Measurements from ENCODE around the gene LILRA5.
"Not testable (repeated sequence)": the region's sequence is repeated elsewhere in the genome, so short reads cannot be mapped to it uniquely, and the experiment has no call there.

Gene LILRA5

DNA sequence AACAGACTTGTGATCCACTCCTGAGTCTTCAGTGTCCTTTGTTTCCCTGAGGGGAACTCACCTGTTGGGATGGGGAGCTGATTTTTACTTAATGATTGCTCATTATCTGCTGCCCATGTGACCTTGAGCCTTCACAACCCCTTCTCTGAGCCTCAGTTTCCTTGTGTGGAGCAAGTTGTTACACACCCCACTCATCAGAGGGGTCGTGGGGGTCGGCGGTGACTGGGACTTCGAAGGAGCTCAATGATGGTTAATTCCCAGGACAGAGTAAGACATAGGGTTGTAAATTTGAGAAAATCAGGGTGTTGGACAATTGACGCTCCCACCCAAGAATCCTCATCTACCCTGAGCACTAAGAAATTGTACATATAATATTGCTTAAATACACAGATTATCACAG is 13.5 kb downstream of the LILRA5 start:
- no peak for DNase-seq

DNA sequence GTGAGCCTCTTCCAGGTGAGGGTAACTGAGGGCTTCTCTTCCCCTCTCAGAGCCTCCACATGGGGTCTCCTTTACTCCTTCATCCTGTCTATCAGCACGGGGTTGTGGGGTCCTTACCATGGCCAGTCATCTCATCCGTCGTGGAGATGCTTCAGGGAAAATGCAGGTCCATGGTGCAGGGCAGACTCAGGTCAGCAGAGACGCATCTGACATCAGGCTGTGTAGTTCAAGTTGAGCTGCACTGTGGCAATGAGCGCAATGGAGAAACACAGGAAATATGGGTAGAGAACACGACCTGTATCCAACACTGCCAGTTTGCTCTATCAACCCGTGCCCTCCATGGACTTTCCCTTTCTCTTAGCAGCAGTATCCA is 13.9 kb downstream of the LILRA5 start:
- no peak for DNase-seq

DNA sequence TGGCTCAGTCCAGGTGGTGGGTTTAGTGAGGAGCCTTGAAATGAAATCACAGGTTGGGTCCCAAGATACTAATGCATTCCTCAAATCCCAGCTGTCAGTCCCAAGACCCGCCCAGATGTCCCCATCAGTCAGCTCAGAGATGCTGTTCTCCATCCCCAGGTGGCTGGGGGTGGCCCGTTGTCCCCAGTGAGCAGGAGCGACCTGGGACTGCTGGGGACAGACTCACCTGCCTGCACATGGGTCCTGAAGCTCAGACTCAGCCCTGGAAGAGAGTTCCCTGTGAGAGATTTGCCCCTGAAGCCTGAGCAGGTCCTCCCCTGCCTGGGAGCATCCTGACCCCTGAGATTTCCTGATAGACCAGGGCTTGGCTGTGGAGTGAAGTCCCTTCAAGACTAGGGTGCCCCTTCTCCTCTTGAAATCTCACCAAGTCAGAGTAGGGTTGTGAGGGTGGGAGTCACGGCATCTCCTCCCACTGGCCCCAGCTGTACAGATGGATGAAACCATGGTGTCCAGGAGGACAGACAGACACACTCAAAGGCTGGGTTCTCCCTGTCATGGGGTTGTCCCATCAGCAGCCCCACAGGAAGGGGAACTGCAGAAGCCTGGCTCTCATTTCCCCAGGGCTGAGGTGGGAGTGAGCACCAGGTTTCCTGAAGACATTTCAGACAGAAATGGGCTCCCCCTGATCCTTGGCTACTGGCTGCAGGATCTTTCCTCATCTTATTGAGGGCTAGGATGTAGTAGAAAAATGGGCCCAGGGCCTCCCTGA is 14.4 kb downstream of the LILRA5 start:
- DNase-seq = no peak

DNA sequence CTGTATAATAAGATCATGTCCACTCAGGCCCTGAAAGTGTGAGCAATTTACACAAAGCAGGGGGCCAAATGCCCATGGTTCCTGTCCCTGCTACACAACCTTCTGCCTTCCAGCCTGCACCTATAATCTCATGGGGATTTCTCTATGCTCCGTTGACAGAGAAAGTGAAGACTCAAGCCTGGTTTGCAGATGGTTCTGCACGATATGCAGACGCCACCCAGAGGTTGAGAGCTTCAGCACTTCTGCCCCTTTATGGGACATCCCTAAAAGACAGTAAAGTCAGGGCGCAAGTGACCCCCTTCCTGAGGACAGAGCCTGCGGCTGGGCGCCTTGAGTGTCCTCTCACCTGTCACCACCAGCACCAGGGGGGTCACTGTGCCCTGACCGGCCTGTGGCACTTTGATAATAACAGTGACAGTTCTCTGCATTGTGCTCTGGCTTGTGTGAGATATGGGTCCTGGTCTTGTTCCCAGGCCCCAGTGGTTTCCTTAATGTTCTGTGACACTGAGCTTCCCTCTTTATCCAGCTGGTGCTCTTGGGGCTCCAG is 15.1 kb downstream of the LILRA5 start:
- no peak for DNase-seq

DNA sequence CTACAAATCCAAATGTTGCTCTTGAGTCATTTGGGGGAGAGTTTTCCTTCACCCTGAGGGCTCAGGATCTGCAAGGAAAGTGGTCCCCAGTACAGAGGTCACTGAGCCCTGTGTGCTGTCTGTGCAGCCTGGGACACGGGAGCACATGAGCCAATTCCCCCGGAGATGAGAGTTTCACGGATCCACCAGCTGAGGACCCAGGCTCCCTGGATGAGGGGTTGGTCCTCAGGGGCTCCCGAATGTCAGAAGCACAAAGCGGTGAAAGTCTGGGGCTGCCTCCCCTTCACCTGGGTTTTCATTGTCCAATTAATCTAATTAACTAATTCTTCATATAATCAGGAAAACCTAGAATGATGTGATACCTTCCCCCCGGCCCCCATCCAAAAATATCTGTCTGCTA is 18.4 kb downstream of the LILRA5 start:
- DNase-seq = no peak

DNA sequence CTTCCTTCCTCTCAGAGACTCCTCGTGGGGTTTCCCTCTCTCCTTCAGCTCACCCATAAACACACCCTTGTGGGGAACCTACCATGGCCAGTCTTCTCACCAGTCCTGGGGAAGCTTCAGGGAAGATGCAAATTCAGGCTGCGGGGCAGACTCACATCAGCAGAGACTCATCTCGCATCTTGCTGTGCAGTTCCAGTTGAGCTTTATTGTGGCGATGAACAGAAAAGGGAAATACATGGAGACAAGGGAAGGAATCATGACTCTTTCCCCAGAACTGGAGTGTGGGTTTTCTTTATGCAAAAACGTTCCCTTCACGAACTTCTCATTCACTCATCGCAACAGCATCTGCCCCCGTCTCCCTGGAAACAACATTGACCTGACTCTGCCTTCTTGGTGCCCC is 23.8 kb downstream of the LILRA5 start:
- DNase-seq = not testable (repeated sequence)

DNA sequence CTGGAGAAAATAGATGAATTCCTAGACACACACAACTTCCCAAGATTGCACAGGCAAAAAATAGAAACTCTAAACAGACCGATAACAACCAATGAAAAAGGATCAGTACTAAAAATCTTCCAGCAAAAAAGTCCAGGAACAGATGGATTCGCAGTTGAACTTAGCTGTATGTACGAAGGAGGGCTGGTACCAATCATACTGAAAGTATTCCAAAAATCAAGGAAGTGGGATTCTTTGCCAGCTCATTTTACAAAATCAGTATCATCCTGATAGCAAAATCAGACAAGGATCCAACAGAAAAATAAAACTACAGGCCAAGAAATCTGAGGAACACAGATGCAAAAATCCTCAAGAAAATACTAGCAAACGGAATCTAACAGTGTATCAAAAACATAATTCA is 25.5 kb downstream of the LILRA5 start:
- no peak for DNase-seq

DNA sequence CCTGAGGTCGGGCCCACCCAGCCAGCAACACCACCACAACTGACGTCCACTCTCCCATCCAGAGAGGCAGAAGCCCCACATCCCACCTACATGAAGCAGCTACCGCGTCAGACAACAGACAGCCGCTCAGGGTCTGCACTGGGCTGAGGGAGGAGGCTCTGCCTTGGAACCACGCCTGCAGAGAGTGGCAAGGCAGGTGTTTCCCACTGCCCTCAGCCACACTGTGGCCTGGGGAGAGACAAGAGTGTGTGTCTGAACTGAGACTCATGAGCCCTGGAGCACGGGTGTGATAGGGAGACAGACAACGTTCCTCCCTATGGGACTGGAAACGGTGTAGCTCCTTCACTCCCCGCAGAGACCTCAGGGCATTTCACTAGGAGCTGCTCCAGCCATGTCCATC is 26.7 kb downstream of the LILRA5 start:
- DNase-seq = not testable (repeated sequence)

DNA sequence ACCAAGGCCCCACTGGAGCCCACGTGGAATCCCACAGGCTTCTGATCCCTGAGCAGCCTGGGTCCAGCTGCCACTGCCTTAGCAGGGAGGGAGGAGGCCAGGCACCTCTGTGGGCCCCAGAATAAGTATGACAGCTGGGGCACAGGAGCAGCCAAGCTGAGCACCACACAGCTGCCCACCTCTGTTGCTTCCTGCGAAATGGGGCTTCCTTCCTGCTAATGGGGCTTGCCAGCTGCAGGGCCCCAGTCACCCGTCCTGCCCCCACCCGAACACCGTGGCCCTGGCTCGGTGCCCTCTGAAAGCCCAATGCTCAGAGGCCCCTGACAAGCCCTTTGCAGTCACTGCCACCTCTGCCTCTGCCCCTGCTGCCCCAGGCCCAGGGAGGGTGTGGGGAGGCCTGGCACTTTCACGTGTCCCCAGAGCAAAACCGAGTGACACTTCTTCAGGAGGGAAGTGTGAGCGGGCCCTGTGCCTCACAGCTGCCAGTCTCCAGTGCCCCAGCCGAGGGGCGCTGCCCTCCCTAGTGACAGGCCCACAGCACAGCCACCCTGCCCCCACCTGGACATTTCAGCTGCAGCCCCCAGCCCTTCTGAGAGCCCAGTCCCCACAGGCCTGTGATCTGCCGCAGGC is 27.4 kb downstream of the LILRA5 start:
- not testable (repeated sequence) for DNase-seq

DNA sequence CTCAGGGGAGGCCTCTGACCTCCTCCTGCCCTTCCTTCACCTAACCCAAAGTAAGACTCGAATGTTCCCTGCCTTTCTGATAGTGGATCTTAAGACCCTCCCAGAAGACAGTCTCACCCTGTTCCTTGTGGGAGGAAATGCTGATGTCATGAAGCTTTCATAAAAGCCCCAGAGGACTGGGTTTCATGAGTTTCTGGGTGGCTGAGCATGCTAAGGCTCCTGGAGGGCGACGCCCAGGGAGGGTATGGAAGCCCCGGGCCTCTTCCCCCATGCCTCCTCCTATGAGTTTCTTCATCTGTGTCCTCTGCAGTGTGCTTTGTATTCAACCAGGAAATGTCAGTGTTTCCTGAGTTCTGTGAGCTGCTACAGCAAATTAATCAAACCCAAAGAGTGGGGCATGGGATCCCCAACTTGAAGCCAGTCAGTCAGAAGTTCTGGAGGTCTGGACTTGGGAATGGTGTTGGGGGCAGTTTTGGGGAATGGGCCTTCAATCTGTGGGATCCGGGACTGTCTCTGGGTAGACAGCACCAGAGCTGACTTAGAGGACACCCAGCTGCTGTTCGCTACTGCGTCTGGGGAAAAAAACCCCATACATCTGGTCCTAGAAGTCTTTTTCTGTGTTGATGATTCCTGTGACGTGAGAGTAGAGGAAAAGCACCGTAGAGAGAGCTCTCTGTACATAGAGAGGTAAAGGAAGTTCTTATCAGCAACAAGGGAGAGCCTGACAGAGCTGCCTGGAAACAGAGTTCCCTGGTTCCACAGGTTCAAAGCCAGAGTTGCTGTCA is 30.1 kb downstream of the LILRA5 start:
- no peak for DNase-seq

DNA sequence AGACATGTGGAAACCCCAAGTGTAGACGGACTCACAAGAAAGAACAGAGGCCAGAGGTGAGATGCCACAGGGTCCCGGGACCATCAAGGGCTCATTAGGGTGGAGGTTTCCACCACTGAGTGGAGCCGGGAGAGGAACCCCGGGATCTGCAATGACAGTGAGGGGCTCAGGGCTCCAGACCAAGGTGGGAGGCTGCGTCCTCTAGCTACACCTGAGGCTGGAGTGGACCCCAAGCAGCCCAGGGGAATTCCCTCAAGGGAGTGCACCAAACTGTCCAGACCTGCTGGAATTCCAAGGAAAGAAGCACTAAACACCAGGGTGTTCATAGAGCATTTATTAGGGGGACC is 31.3 kb downstream of the LILRA5 start:
- DNase-seq = not testable (repeated sequence)

DNA sequence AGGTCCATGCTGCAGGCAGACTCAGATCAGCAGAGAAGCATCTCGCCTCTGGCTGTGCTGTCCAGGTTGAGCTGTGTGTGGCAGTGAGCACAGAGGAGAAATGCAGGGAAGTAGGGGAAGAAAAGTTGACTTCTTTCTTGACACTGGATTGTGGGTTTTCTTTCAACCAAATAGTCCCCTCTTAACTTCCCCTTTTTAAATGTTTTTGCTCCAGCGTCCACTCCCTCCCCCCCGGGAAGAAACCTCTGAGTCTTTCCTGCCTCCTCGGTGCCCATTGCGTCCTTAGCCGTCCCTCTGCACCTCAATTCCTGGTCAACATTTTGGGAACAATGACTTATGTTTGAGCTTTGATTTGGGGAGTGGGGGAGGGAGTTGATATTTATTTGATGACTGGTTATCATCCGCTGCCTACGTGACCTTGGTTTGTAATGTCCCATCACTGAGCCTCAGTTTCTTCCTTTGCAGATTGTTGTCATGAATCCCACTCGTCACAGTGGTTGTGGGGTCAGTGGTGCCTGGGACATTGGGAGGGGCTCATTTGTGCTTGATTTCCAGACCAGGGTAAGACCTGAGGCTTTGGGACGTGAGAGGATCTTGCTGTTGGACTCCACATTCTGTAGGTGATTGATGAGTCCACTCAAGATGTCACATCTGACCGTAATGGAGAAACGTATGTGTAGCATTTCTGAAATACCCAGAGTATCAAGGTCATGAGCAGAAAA is 31.8 kb downstream of the LILRA5 start, which contains the start of gene LILRB2:
Gene LILRB2, minus strand, starts transcription at position 104 of the 722 bp plus-strand sequence. CDS start 614 bp downstream, outside the sequence.
- DNase-seq = no peak

DNA sequence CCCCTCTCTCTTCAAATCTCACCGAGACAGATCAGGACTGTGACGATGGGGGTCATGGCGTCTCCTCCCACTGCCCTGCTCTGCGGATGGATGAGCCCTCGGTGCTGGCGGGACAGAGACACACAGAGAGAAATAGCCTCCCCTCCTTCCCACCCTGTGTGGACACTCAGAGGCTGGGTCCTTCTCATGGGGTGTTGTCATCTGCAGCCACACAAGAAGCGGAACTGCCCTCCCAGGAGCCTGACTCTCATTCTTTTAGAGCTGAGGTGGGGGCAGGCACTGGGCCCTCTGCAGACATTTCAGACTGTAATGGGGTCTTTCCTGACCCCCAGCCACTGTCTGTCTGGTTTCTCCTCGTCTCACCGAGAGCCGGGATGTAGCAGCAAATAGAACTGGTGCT is 32.5 kb downstream of the LILRA5 start:
- not testable (repeated sequence) for DNase-seq

DNA sequence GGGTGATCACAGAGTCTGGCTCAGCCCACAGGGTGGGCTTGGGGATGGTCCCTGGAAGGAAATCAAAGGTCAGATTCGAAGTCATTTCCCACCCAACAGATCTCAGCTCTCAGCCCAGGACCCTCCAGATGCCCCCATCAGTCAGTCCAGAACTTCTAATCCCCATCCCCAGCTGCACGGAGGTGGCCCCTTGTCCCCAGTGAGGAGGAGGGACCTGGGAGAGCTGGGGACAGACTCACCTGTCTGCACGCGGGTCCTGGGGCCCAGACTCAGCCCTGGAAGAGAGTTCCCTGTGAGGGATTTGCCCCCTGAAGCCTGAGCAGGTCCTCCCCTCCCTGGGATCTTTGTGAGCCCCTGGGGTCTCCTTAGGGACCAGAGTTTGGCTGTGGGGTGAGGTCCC is 32.9 kb downstream of the LILRA5 start:
- not testable (repeated sequence) for DNase-seq

DNA sequence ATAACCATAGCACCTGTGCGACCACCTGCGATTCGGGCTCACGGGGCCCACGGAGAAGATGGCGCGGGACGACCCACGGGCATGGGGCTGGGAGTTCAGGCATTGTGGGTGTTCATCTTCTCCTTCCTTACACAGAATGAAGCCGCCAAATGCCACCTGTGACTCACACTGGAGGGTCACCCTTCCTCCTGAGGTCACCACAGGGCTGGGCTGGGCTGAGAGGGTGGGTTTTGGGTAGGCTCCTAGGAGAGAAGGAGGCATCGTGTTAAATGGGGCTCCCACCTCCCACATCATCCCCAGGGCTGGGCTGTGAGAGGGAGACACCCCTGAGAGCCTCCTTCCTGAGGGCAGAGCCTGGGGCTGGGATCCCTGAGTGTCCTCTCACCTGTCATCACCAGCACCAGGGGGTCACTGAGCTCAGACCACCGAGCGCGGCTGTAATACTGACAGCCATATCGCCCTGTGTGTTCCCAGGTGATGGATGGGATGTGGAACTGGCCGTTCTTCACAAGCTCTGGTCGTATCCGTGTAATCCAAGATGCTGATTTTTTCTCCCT is 33.5 kb downstream of the LILRA5 start:
- DNase-seq = no peak

DNA sequence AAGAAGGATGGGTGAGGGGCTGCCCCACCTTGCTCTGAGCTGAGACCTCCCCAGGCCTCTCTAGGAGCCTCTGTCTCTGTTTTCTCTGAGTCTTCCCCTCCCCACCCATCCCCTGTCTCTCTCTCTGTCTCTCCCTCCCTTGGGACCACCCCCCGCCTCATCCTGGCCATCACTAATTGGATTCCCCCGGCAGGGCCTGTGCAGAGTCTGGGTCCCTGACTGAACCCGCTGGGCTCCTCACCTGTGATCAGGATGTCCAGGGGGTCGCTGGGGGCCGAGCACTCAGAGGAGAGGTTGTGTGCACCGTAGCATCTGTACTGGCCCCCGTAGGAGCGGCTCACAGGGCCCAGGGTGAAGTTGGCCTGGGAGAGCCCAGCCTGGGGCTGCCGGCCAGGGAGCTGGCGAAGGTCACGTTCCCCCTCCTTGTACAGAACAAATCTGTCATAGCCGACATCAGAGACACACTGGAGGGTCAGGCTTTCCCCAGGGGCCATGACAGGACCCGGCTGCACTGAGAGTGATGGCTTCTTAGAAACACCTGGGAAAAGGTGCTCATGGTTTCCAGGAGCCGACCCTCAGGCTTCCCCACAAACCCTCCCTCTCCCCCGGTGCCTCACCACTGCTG is 34.3 kb downstream of the LILRA5 start:
- not testable (repeated sequence) for DNase-seq

DNA sequence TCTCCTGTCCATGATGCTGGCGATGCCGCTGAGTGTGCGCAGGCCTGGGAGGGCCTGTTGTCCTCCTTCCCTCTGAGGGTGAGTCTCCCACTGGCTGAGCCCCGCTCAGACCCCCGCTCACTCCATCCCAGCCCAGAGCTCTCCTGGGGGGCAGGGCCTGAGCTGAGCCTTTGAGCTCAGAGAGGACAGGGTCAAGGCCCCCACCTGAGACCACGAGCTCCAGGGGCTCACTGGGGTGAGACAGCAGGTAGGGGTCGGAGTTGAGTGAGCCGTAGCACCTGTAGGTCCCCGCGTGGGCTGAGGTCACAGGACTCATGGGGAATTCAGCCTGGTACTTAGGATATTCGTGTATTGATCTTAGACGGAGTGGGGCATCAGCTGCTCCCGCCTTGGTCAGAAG is 34.9 kb downstream of the LILRA5 start:
- DNase-seq = not testable (repeated sequence)

DNA sequence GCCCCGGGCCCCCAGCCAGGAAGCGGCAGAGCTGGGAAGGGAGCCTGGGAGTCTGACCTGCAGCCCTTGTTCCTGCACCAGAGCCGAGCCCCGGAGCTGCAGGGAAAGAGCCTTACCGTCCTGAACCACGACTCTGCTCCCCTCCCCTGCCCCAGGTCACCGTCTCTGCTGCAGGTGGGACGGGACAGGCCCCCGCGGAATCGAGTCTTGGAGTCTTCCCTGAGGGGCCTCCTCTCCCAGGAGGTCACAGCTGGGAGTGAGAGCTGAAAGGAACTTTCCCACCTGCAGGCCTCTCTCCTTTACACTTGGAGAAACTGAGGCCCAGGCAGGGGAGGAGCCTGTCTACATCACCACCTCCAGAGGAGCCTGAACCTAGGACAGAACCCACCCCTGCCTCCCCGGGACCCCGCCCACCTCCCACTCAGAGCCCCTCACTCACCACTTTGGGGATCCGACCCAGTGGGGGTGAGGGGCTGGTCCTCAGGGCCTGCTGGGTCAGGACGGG is 35.8 kb downstream of the LILRA5 start:
- DNase-seq = not testable (repeated sequence)

DNA sequence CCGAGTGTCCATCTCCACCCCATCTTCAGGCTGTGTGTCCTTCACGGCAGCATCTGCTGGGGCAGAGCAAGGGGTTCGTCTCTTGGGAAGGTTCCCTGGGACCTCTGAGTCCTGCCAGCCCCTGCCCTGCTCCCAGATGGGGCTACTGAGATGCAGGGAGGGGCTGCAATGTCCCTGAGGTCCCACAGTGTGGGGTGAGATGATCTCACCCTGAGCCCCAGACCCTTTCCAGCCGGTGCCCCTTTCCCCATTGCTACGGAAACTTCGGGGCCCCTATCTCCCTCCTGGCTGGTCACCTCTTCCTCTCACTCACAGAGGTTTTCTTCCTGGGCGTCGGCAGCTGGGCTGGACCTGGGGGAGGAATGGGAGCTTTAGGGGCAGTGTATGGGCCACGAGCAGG is 37.0 kb downstream of the LILRA5 start:
- no peak for DNase-seq

DNA sequence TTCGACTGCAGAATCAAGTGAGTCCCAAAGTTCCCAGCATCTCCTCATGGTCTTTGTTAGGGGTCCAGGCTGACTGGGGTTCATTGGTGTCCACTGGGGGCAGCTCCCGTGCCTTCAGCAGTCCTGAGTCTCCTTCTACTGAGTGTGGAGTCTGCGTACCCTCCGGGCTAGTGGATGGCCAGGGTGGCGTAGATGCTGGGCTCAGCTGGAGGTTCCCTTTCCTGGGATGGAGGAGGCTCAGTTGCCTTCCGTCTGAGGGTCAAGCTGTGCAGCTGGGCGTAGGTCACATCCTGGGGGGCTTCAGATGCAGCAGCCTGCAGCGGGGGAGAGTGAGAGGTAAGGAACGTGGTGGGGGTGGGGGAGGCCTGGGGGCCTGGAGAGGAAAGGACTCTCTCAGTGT is 38.5 kb downstream of the LILRA5 start:
- DNase-seq = not testable (repeated sequence)

DNA sequence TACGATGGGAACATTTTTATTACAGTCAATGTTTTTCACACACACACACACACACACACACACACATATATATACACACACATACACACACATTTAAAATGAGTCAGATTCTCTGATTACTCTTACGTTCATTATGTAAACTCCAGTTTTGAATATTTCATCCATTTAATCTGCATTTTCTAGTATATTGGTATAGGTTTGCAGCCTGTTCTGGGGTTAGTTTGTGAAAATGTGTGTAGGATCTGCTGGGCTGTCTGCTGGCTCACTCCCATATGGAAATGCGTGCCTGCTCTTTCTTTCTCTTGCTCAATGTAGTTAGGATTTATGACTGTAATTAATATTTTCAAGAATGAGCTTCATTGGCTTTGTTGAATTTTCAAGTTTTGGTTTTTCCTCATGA is 39.1 kb downstream of the LILRA5 start:
- DNase-seq = no peak

DNA sequence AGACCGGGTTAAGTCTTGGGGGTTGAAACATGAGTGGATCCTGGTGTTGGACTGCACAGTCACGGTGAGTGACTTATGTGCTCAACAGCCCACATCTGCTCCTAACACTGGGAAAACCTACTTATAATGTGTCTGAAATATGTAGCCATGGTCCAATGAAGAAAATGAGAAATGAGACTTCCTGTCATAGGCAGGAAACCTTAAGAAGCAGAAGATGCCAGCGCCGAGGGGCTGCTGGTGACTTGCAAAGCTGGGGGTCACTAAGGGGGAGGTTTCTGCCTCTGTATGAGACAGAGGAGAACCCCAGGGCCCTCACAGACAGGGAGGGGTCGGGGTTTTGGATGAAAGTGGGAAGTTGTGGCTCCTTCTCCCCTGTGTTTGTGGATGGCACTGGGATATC is 40.8 kb downstream of the LILRA5 start:
- not testable (repeated sequence) for DNase-seq
